Mesenchymal stem cell (in vitro differentiated cells and primary cell): ENCODE results near the gene BTNL2.

Source experiments
- DNase-seq: peaks from one replicate; pipeline ENCODE4 v3.0.0-alpha.2; 2013
- H2AFZ ChIP-seq: one replicate; pipeline ENCODE4 v1.6.1; 2013; ENCODE audit warnings: low read depth, mild to moderate bottlenecking, control low read depth, inconsistent platforms, low read length, moderate library complexity
- H2AK5ac ChIP-seq: 2 replicates; pipeline ENCODE4 v1.6.1; 2013; ENCODE audit warnings: low read length, moderate library complexity, mild to moderate bottlenecking, inconsistent platforms; ENCODE audit not compliant: severe bottlenecking
- H2BK120ac ChIP-seq: one replicate; pipeline ENCODE4 v1.6.1; 2013; ENCODE audit warnings: low read depth, mild to moderate bottlenecking, inconsistent platforms, low read length, moderate library complexity
- H2BK12ac ChIP-seq, 2 experiments: one replicate each; pipeline ENCODE4 v1.6.1; 2013; ENCODE audit warnings: inconsistent platforms in 2 of 2, low read length in 2 of 2, mild to moderate bottlenecking in 2 of 2, moderate library complexity in 2 of 2, control low read depth in 1 of 2
- H2BK15ac ChIP-seq: one replicate; pipeline ENCODE4 v1.6.1; 2013; ENCODE audit warnings: mild to moderate bottlenecking, low read depth, inconsistent platforms; ENCODE audit not compliant: poor library complexity, severe bottlenecking
- H2BK5ac ChIP-seq: 2 replicates; pipeline ENCODE4 v1.6.1; 2013; ENCODE audit warnings: low read depth, mild to moderate bottlenecking, low read length, control low read depth, inconsistent platforms; ENCODE audit not compliant: poor library complexity, severe bottlenecking
- H3K14ac ChIP-seq, 2 experiments: one replicate each; pipeline ENCODE4 v1.6.1; 2013; ENCODE audit warnings: inconsistent platforms in 2 of 2, low read length in 2 of 2, control low read depth in 1 of 2, mild to moderate bottlenecking in 1 of 2, moderate library complexity in 1 of 2
- H3K18ac ChIP-seq, 2 experiments: one replicate each; pipeline ENCODE4 v1.6.1; 2013; ENCODE audit warnings: inconsistent platforms in 2 of 2, low read length in 2 of 2, control low read depth in 1 of 2, low read depth in 1 of 2, mild to moderate bottlenecking in 1 of 2
- H3K23ac ChIP-seq, 2 experiments: one replicate each; pipeline ENCODE4 v1.6.1; 2013; ENCODE audit warnings: inconsistent platforms in 2 of 2, low read length in 2 of 2, mild to moderate bottlenecking in 2 of 2, moderate library complexity in 2 of 2, control low read depth in 1 of 2
- H3K27ac ChIP-seq: 2 replicates; pipeline ENCODE4 v1.5.1; 2013; ENCODE audit warnings: mild to moderate bottlenecking, moderate library complexity, low read length, control low read depth, inconsistent platforms; ENCODE audit not compliant: poor library complexity, severe bottlenecking
- H3K27me3 ChIP-seq, 2 experiments: 2 replicates each; pipeline versions ENCODE4 v1.6.1 to v1.7.0; 2013; ENCODE audit warnings: low read length in 2 of 2, mild to moderate bottlenecking in 2 of 2, moderate library complexity in 2 of 2, control low read depth in 1 of 2, inconsistent platforms in 1 of 2; ENCODE audit not compliant: control insufficient read depth in 1 of 2, insufficient read depth in 1 of 2
- H3K36me3 ChIP-seq, 2 experiments: 2 replicates each; pipeline versions ENCODE4 v1.6.1 to v1.7.0; 2013; ENCODE audit warnings: low read length in 2 of 2, control low read depth in 1 of 2, inconsistent platforms in 1 of 2, low read depth in 1 of 2, mild to moderate bottlenecking in 1 of 2; ENCODE audit not compliant: insufficient read depth in 2 of 2, control insufficient read depth in 1 of 2
- H3K4ac ChIP-seq, 2 experiments: one replicate each; pipeline ENCODE4 v1.6.1; 2013; ENCODE audit warnings: inconsistent platforms in 2 of 2, low read length in 2 of 2, mild to moderate bottlenecking in 2 of 2, moderate library complexity in 2 of 2, control low read depth in 1 of 2, low read depth in 1 of 2
- H3K4me1 ChIP-seq: 2 replicates; pipeline ENCODE4 v1.6.1; 2013; ENCODE audit warnings: low read depth, low read length, control low read depth; ENCODE audit not compliant: control insufficient read depth, insufficient read depth
- H3K4me2 ChIP-seq: 2 replicates; pipeline ENCODE4 v1.6.1; 2013; ENCODE audit warnings: low read length, mild to moderate bottlenecking, inconsistent platforms; ENCODE audit not compliant: poor library complexity, severe bottlenecking
- H3K4me3 ChIP-seq, 2 experiments: 2 replicates each; pipeline versions ENCODE4 v1.5.1 to v1.7.0; 2013; ENCODE audit warnings: low read length in 2 of 2, mild to moderate bottlenecking in 2 of 2, control low read depth in 1 of 2, low read depth in 1 of 2; ENCODE audit not compliant: insufficient read depth in 1 of 2
- H3K79me1 ChIP-seq: replicated peaks from 2 replicates; pipeline ENCODE4 v1.6.1; 2013; ENCODE audit warnings: mild to moderate bottlenecking, control low read depth, low read length, inconsistent platforms; ENCODE audit not compliant: poor library complexity, severe bottlenecking
- H3K9ac ChIP-seq: 2 replicates; pipeline ENCODE4 v1.7.0; 2013; ENCODE audit warnings: mild to moderate bottlenecking, low read length, moderate library complexity
- H3K9me3 ChIP-seq: 2 replicates; pipeline ENCODE4 v1.7.0; 2013; ENCODE audit warnings: mild to moderate bottlenecking, low read length; ENCODE audit not compliant: control insufficient read depth
- H4K8ac ChIP-seq: one replicate; pipeline ENCODE4 v1.6.1; 2013; ENCODE audit warnings: inconsistent platforms, mild to moderate bottlenecking, low read length, moderate library complexity
- H4K91ac ChIP-seq: one replicate; pipeline ENCODE4 v1.6.1; 2013; ENCODE audit warnings: mild to moderate bottlenecking, low read length, inconsistent platforms
- WGBS: methylation state at CpG from one replicate; pipeline ENCODE4 v1.1.7; 2013; ENCODE audit warnings: mixed read lengths; 5-methylcytosine and 5-hydroxymethylcytosine counted together

Gene BTNL2

DNA sequence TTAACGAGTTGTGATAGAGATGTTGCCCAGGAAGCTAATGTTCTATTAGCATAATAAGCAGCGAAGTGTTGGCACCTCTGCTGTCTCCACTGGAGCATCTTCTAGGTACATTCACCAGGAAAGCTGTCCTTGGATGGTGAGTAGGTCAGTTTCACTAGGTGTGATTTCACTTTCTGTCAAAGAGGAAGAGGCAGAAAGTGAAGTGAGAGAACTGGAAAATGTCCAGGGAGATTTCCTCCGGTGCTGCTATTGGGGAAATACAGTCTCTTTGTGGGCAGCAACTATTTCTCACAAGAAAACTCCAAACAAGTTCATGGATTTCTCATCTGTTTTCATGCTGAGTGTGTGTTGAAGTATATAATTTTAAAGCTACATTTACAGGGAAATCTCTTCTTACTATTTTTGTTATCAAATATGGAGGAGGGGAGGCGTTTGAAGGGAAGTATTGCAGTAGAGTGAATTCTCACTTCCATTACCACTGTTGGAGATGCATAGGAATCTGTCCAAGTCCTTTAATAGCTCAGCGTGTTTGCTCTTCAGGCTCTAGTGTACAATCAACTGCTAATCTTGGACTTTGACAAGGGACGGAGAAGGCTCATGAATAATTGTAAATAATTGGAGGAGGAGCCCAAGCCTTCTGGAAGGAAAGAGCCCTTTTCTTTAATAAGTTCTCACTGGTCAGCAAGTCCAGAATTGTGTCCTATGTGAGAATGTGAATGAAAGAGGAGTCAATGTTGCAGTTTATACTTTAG, 19.2 kb downstream of the BTNL2 start:
- Histone ChIP-seq H3K27me3 (peaks cover 11 to 18% of the 10 kb centered on the region in 2 experiments), H4K8ac (no peak overlapping the region), H3K4me3 (no peak overlapping the region), H3K36me3 (no peaks in the 10 kb centered on the region), H2AK5ac (no peak overlapping the region), H3K23ac (no peak overlapping the region), H3K18ac (no peak overlapping the region), H3K4me2 (no peak overlapping the region), H3K4me1 (peaks cover 2% of the 10 kb centered on the region), H2BK12ac (no peak overlapping the region), H3K14ac (no peak overlapping the region), H3K79me1 (no peaks in the 10 kb centered on the region), H3K27ac (no peak overlapping the region), H3K9me3 (no peaks in the 10 kb centered on the region), H2BK5ac (no peak overlapping the region), H2AFZ (no peak overlapping the region), H2BK120ac (no peak overlapping the region), H3K9ac (no peak overlapping the region), H2BK15ac (no peak overlapping the region), H3K4ac (no peak overlapping the region), H4K91ac (no peak overlapping the region)
- 73% methylated on average over 6 of the region's 6 CpGs for WGBS
- no peak for DNase-seq

DNA sequence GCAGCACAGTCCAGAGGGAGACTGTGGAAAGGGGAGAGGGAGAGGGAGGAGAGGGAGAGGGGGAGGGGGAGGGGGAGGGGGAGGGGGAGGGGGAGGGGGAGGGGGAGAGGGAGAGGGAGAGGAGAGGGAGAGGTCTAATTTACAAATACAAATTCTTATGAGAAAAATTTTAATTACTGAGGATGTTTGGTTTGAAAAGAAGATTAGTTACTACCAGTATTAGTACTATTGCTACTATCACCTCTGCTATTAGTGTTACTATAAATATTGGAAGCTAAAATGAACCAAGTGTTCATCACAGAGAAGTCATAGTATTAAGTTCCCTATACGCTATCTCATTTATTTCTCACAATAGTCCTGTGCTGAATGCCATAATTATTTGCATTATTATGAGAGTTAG, 20.9 kb downstream of the BTNL2 start:
- DNase-seq, result no peak
- Histone ChIP-seq H2AK5ac (no peak overlapping the region), H3K23ac (no peak overlapping the region), H3K4me2 (no peak overlapping the region), H3K18ac (no peak overlapping the region), H2BK15ac (no peak overlapping the region), H2BK12ac (no peak overlapping the region), H3K4ac (no peak overlapping the region), H2BK5ac (no peak overlapping the region), H4K8ac (no peak overlapping the region), H2AFZ (no peak overlapping the region), H3K27me3 (peaks cover 9 to 18% of the 10 kb centered on the region in 2 experiments), H3K4me3 (no peak overlapping the region), H3K36me3 (no peaks in the 10 kb centered on the region), H2BK120ac (no peak overlapping the region), H4K91ac (no peak overlapping the region), H3K14ac (no peak overlapping the region), H3K9me3 (no peaks in the 10 kb centered on the region), H3K9ac (no peak overlapping the region), H3K79me1 (no peaks in the 10 kb centered on the region), H3K4me1 (peaks cover 2% of the 10 kb centered on the region), H3K27ac (no peak overlapping the region)
- no CpG with 5 or more reads among the region's 1 CpG for WGBS

DNA sequence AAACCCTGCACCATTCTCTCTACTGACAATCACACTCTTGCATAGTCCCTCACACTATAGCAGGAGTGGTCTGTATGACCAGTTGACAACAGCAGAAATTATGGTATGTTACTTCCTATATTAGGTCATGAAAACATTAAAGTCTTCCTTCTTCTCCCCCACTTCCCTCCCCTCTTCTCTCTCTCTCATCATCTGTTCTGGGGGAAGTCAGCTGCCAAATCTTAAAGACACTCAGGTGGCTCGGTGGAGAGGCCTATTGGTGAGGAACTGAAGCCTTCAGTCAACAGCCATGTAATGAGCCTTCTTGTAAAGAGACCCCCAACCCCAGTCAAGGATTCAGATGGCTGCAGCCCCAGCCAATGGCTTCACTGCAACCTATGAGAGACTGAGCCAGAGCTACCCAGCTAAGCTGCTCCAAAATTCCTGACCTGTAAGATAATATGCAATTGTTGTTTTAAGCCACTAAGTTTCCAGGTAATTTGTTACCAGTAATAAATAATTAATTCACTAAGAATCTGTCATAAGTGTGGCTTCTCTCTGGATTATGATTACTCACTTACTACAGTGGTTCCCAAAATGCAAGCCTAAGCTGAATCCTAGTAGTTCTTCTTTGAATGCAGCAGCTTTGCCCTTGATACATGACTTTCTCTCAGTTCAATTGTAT, 24.1 kb downstream of the BTNL2 start:
- H3K23ac ChIP-seq, result no peak overlapping the region
- H3K36me3 ChIP-seq, result no peaks in the 10 kb centered on the region
- H4K91ac ChIP-seq, result no peak overlapping the region
- H2AK5ac ChIP-seq, result no peak overlapping the region
- no peak overlapping the region for H2BK120ac ChIP-seq
- H2AFZ ChIP-seq, result no peak overlapping the region
- no peak overlapping the region for H2BK5ac ChIP-seq
- no peak overlapping the region for H3K27ac ChIP-seq
- H3K4me1 ChIP-seq, result peaks cover 2% of the 10 kb centered on the region
- no peaks in the 10 kb centered on the region for H3K9me3 ChIP-seq
- H3K14ac ChIP-seq, result no peak overlapping the region
- H3K18ac ChIP-seq, result no peak overlapping the region
- H3K4me2 ChIP-seq, result no peak overlapping the region
- no peak overlapping the region for H3K4ac ChIP-seq
- H3K9ac ChIP-seq, result no peak overlapping the region
- no peak overlapping the region for H3K4me3 ChIP-seq
- H3K27me3 ChIP-seq, result peaks cover 9 to 14% of the 10 kb centered on the region in 2 experiments
- DNase-seq, result no peak
- H3K79me1 ChIP-seq, result no peaks in the 10 kb centered on the region
- H2BK12ac ChIP-seq, result no peak overlapping the region
- no peak overlapping the region for H2BK15ac ChIP-seq
- 69% methylated on average over 1 of the region's 1 CpG for WGBS
- no peak overlapping the region for H4K8ac ChIP-seq

DNA sequence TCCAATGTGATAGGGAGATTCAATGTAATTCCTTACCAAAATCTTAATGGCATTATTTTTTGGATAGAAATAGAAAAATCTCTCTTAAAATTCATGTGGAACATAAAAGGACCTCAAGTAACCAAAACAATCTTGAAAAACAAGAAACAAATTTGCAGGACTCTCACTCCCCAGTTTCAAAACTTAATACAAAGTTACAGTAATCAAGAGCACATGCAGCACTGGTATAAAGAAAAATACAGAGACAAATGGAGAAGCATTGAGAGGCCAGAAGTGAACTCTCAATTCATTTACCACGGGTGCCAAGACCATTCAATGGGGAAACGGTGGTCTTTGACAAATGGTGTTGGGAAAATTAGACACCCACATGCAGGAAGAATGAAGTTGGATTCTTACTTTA, 27.4 kb downstream of the BTNL2 start:
- WGBS, result 50% methylated on average over 1 of the region's 2 CpGs
- H3K36me3 ChIP-seq, result no peaks in the 10 kb centered on the region
- no peak overlapping the region for H3K4me3 ChIP-seq
- DNase-seq, result no peak
- H2BK12ac ChIP-seq, result no peak overlapping the region
- no peak overlapping the region for H3K27ac ChIP-seq
- H3K4ac ChIP-seq, result no peak overlapping the region
- no peaks in the 10 kb centered on the region for H3K9me3 ChIP-seq
- H4K91ac ChIP-seq, result no peak overlapping the region
- peaks cover 2% of the 10 kb centered on the region for H3K4me1 ChIP-seq
- no peak overlapping the region for H2AFZ ChIP-seq
- H4K8ac ChIP-seq, result no peak overlapping the region
- no peaks in the 10 kb centered on the region for H3K27me3 ChIP-seq
- H2BK120ac ChIP-seq, result no peak overlapping the region
- no peak overlapping the region for H2AK5ac ChIP-seq
- no peak overlapping the region for H3K18ac ChIP-seq
- no peak overlapping the region for H3K4me2 ChIP-seq
- no peak overlapping the region for H3K9ac ChIP-seq
- H2BK15ac ChIP-seq, result no peak overlapping the region
- no peak overlapping the region for H3K14ac ChIP-seq
- H2BK5ac ChIP-seq, result no peak overlapping the region
- H3K23ac ChIP-seq, result no peak overlapping the region
- no peaks in the 10 kb centered on the region for H3K79me1 ChIP-seq
